DOHH2 (cell line): ENCODE measurements around the gene STK36.

Experiments used
- H3F3A ChIP-seq: fragments of 200-600 bp; sonication (generic), shearing (Covaris generic); 2 replicates; pipeline ENCODE4 v1.6.0; 2016; ENCODE audit warnings: antibody characterized with exemption, mild to moderate bottlenecking; ENCODE audit not compliant: control insufficient read depth, insufficient read depth
- H3K27ac ChIP-seq: fragments of 200-600 bp; sonication (generic); 2 replicates; pipeline ENCODE4 v1.5.1; 2014; ENCODE audit warnings: low read depth, mild to moderate bottlenecking, low read length, moderate library complexity
- H3K27me3 ChIP-seq: fragments of 200-600 bp; sonication (generic); 2 replicates; pipeline ENCODE4 v1.6.1; 2014; ENCODE audit warnings: mild to moderate bottlenecking, low read length, mixed read lengths; ENCODE audit not compliant: control insufficient read depth
- H3K36me3 ChIP-seq: fragments of 200-600 bp; sonication (generic); 2 replicates; pipeline ENCODE4 v1.6.1; 2014; ENCODE audit warnings: mild to moderate bottlenecking, low read length, moderate library complexity, mixed read lengths; ENCODE audit not compliant: control insufficient read depth
- H3K4me1 ChIP-seq: fragments of 200-600 bp; sonication (generic); 2 replicates; pipeline ENCODE4 v1.6.1; 2014; ENCODE audit warnings: mild to moderate bottlenecking, low read length, mixed read lengths; ENCODE audit not compliant: control insufficient read depth
- H3K4me2 ChIP-seq: fragments of 200-600 bp; sonication (generic); 2 replicates; pipeline ENCODE4 v1.6.0; 2014; ENCODE audit warnings: mild to moderate bottlenecking, low read length, moderate library complexity
- H3K4me3 ChIP-seq: fragments of 200-600 bp; sonication (generic); 2 replicates; pipeline ENCODE4 v1.5.1; 2014; ENCODE audit warnings: mild to moderate bottlenecking, low read length, mixed read lengths
- H3K79me2 ChIP-seq: fragments of 200-600 bp; sonication (generic); 2 replicates; pipeline ENCODE4 v1.6.1; 2014; ENCODE audit warnings: mild to moderate bottlenecking, low read length, mixed read lengths; ENCODE audit not compliant: control insufficient read depth
- H3K9me2 ChIP-seq: fragments of 200-600 bp; sonication (generic); replicated peaks from 2 replicates; pipeline ENCODE4 v1.6.1; 2014; ENCODE audit warnings: mild to moderate bottlenecking, low read length, mixed read lengths; ENCODE audit not compliant: control insufficient read depth
- H3K9me3 ChIP-seq: fragments of 200-600 bp; sonication (generic); 2 replicates; pipeline ENCODE4 v1.6.1; 2014; ENCODE audit warnings: antibody characterized with exemption, low read length, mixed read lengths; ENCODE audit not compliant: control insufficient read depth, insufficient read depth
- H4K20me1 ChIP-seq: fragments of 200-600 bp; sonication (generic); 2 replicates; pipeline ENCODE4 v1.6.0; 2014; ENCODE audit warnings: low read depth, mild to moderate bottlenecking, antibody characterized with exemption, low read length, moderate library complexity; ENCODE audit not compliant: control insufficient read depth, insufficient read depth
- CTCF ChIP-seq: fragments of 200-600 bp; sonication (generic); IDR thresholded peaks from one replicate; pipeline ENCODE4 v1.5.1; 2014; ENCODE audit warnings: antibody characterized with exemption, mild to moderate bottlenecking, low read depth, low read length; ENCODE audit not compliant: poor library complexity, severe bottlenecking
- EZH2phosphoT487 ChIP-seq: fragments of 200-600 bp; sonication (generic); IDR thresholded peaks from 2 replicates; pipeline ENCODE4 v1.6.1; 2017; ENCODE audit warnings: borderline replicate concordance, mild to moderate bottlenecking, antibody characterized with exemption, low read length, moderate library complexity, mixed read lengths

Gene STK36

GRCh38 chr2:218713922-218714321 is 42.0 kb downstream of the STK36 start:
- no peaks in the 10 kb centered on the region for H3K9me3 ChIP-seq
- H3K9me2 ChIP-seq: no peaks in the 10 kb centered on the region
- peaks cover 68% of the 10 kb centered on the region for H3K79me2 ChIP-seq
- H3K4me2 ChIP-seq: peak overlapping the region; percentile 91; the same call in 1 of the 2 replicates
- H3K27me3 ChIP-seq: no peaks in the 10 kb centered on the region
- no peak overlapping the region for H3K27ac ChIP-seq
- H3K4me1 ChIP-seq: peaks cover 29% of the 10 kb centered on the region
- TF ChIP-seq CTCF: no peak
- no peak for TF ChIP-seq EZH2phosphoT487
- no peaks in the 10 kb centered on the region for H3F3A ChIP-seq
- peaks cover 12% of the 10 kb centered on the region; the same call in 1 of the 2 replicates for H4K20me1 ChIP-seq
- H3K36me3 ChIP-seq: peaks cover 40% of the 10 kb centered on the region
- no peak overlapping the region for H3K4me3 ChIP-seq

GRCh38 chr2:218716070-218716469 is 44.2 kb downstream of the STK36 start:
- H3K9me3 ChIP-seq: no peaks in the 10 kb centered on the region
- H3K9me2 ChIP-seq: no peaks in the 10 kb centered on the region
- no peak overlapping the region for H3K27ac ChIP-seq
- no peak overlapping the region for H3K4me2 ChIP-seq
- no peaks in the 10 kb centered on the region for H3K27me3 ChIP-seq
- H4K20me1 ChIP-seq: peaks cover 12% of the 10 kb centered on the region; the same call in 1 of the 2 replicates
- no peaks in the 10 kb centered on the region for H3F3A ChIP-seq
- H3K4me1 ChIP-seq: peaks cover 29% of the 10 kb centered on the region
- TF ChIP-seq CTCF: no peak
- TF ChIP-seq EZH2phosphoT487: no peak
- no peak overlapping the region for H3K4me3 ChIP-seq
- H3K79me2 ChIP-seq: peaks cover 86% of the 10 kb centered on the region
- H3K36me3 ChIP-seq: peaks cover 48% of the 10 kb centered on the region

- no peak overlapping the region for H3K4me2 ChIP-seq
- no peaks in the 10 kb centered on the region for H3K9me3 ChIP-seq
- peaks cover 83% of the 10 kb centered on the region for H3K79me2 ChIP-seq
- H3F3A ChIP-seq: no peaks in the 10 kb centered on the region
- peaks cover 22% of the 10 kb centered on the region for H3K4me1 ChIP-seq
- H3K9me2 ChIP-seq: no peaks in the 10 kb centered on the region
- H3K27ac ChIP-seq: no peak overlapping the region
- peaks cover 14% of the 10 kb centered on the region; the same call in 1 of the 2 replicates for H4K20me1 ChIP-seq
- no peaks in the 10 kb centered on the region for H3K27me3 ChIP-seq
- peaks cover 45% of the 10 kb centered on the region for H3K36me3 ChIP-seq
- no peak overlapping the region for H3K4me3 ChIP-seq
- TF ChIP-seq CTCF (no peak), EZH2phosphoT487 (no peak)
These were observed 45.4 kb downstream of the STK36 start for GRCh38 chr2:218717262-218717661.

GRCh38 chr2:218718058-218718457 is 46.2 kb downstream of the STK36 start:
- Histone ChIP-seq H3K4me1 (peaks cover 14% of the 10 kb centered on the region), H3K4me2 (no peak overlapping the region), H3F3A (no peaks in the 10 kb centered on the region), H3K36me3 (peaks cover 41% of the 10 kb centered on the region), H3K4me3 (no peak overlapping the region), H3K27me3 (no peaks in the 10 kb centered on the region), H3K9me3 (no peaks in the 10 kb centered on the region), H3K79me2 (peaks cover 83% of the 10 kb centered on the region), H3K27ac (no peak overlapping the region), H3K9me2 (no peaks in the 10 kb centered on the region), H4K20me1 (peaks cover 15% of the 10 kb centered on the region; the same call in 1 of the 2 replicates)
- TF ChIP-seq EZH2phosphoT487 (no peak), CTCF (no peak)
